Testis (tissue), 3 donors: ENCODE results near the gene NEMP2. TPM values are rescaled to one million over a fixed set of nuclear protein-coding genes. Genes with fewer than 3 reads are reported as not detected.
A peak's percentile ranks its signal among the peaks of the same experiment; 100 is the strongest.

Source experiments
- DNase-seq: peaks from one replicate; pipeline ENCODE4 v3.0.0-alpha.2; 2019
- H3K27ac ChIP-seq, 2 donors: fragments of 200-600 bp; sonication (generic); one replicate each; pipeline ENCODE4 v1.5.1; 2019
- H3K27me3 ChIP-seq: fragments of 200-600 bp; sonication (generic); one replicate; pipeline ENCODE4 v1.5.1; 2019
- H3K36me3 ChIP-seq: fragments of 200-600 bp; sonication (generic); one replicate; pipeline ENCODE4 v1.5.1; 2017; ENCODE audit warnings: low read depth; ENCODE audit errors: missing control alignments
- H3K4me1 ChIP-seq: fragments of 200-600 bp; sonication (generic); one replicate; pipeline ENCODE4 v1.5.1; 2019
- H3K4me3 ChIP-seq, 2 donors: fragments of 200-600 bp; sonication (generic); one replicate each; pipeline ENCODE4 v1.5.1; 2017 to 2019
- H3K9me3 ChIP-seq: fragments of 200-600 bp; sonication (generic); one replicate; pipeline ENCODE4 v1.5.1; 2017
- CTCF ChIP-seq, 3 experiments: fragments of 450-650 bp in 2 of 3; fragments of 200-600 bp in 1 of 3; sonication (generic) in 1 of 3; IDR thresholded peaks; one replicate each; pipeline ENCODE4 v1.5.1; 2016 to 2019; ENCODE audit warnings: antibody characterized with exemption in 3 of 3, mild to moderate bottlenecking in 2 of 3, moderate library complexity in 1 of 3
- POLR2A ChIP-seq: fragments of 450-650 bp; IDR thresholded peaks from one replicate; pipeline ENCODE4 v1.6.1; 2017; ENCODE audit warnings: antibody characterized with exemption, mild to moderate bottlenecking, moderate library complexity
- WGBS, 2 donors: methylation state at CpG; one replicate each; pipeline ENCODE4 v1.1.5; 2018; 5-methylcytosine and 5-hydroxymethylcytosine counted together
- intact Hi-C: fragments of 100-400 bp; cut with DNase I; formaldehyde crosslinking; loops from one replicate; pipeline ENCODE4 v1.15.1; 2023; ENCODE audit warnings: low total_unique reads
- polyA plus RNA-seq: library from polyadenylated mRNA; stranded (reverse); fragments of 350-450 nt; fragmentation: Illumina TruSeq; extraction: RNeasy Lipid Tissue Mini Kit (QIAGEN cat#74804); gene quantifications from one replicate; pipeline ENCODE4 v1.2.3, GENCODE V29; 2014; ENCODE audit warnings: low read depth, low replicate concordance; ENCODE audit not compliant: insufficient read depth
- total RNA-seq, 2 donors: library from RNA; depleted of rRNA; stranded (reverse); fragments of >200 nt; gene quantifications; one replicate each; pipeline ENCODE4 v1.2.3, GENCODE V29; 2016

Gene NEMP2
- total and polyA plus RNA-seq, 3 donors from 2014 or later, result 8.1 to 32.0 (median 16.8) TPM

- H3K4me1 ChIP-seq, result no peaks in the 10 kb centered on the region
- TF ChIP-seq CTCF (IDR thresholded peaks at IDR 0.05) (no peak), POLR2A (no peak)
- WGBS, 2 donors, result 92 to 98% methylated on average over 3 of the region's 3 CpGs
- intact Hi-C loops, result no loop called here
- H3K27ac ChIP-seq, result no peak overlapping the region
- H3K27me3 ChIP-seq, result no peaks in the 10 kb centered on the region
- no peak overlapping the region for H3K4me3 ChIP-seq
- no peak for DNase-seq
- no peaks in the 10 kb centered on the region for H3K36me3 ChIP-seq
- no peaks in the 10 kb centered on the region for H3K9me3 ChIP-seq
These were observed 15.6 kb upstream of the NEMP2 start for GRCh38 chr2:190550137-190550536.

- H3K9me3 ChIP-seq, result no peaks in the 10 kb centered on the region
- peak overlapping the region in 1 of 2 donors; percentile 75 for H3K27ac ChIP-seq
- TF ChIP-seq CTCF (IDR thresholded peaks at IDR 0.05) (no peak), POLR2A (no peak)
- no peak overlapping the region for H3K4me3 ChIP-seq
- no peaks in the 10 kb centered on the region for H3K27me3 ChIP-seq
- no peak for DNase-seq
- intact Hi-C loops, result no loop called here
- H3K36me3 ChIP-seq, result no peaks in the 10 kb centered on the region
- no peaks in the 10 kb centered on the region for H3K4me1 ChIP-seq
These were observed 13.4 kb upstream of the NEMP2 start for GRCh38 chr2:190547886-190548285.

GRCh38 chr2:190546734-190547133, 12.2 kb upstream of the NEMP2 start:
- Histone ChIP-seq H3K36me3 (no peaks in the 10 kb centered on the region), H3K9me3 (no peaks in the 10 kb centered on the region), H3K4me1 (no peaks in the 10 kb centered on the region), H3K4me3 (no peak overlapping the region), H3K27me3 (no peaks in the 10 kb centered on the region), H3K27ac (peak overlapping the region; percentile 22 to 75)
- intact Hi-C loops, result no loop called here
- 69 to 89% methylated on average over 3 of the region's 3 CpGs for WGBS, 2 donors
- DNase-seq, result no peak
- TF ChIP-seq POLR2A (no peak), CTCF (IDR thresholded peaks at IDR 0.05) (no peak)

GRCh38 chr2:190545555-190546385, 11.2 kb upstream of the NEMP2 start:
- intact Hi-C loops, result no loop called here
- Histone ChIP-seq H3K27me3 (no peaks in the 10 kb centered on the region), H3K27ac (peak overlapping the region; percentile 42 to 75), H3K36me3 (no peaks in the 10 kb centered on the region), H3K9me3 (no peaks in the 10 kb centered on the region), H3K4me1 (no peaks in the 10 kb centered on the region), H3K4me3 (no peak overlapping the region)
- WGBS, 2 donors, result 45 to 53% methylated on average over 5 of the region's 5 CpGs
- TF ChIP-seq POLR2A, result no peak
- no peak for TF ChIP-seq CTCF (IDR thresholded peaks at IDR 0.05)
- DNase-seq, result no peak

GRCh38 chr2:190545093-190545492, 10.6 kb upstream of the NEMP2 start:
- no peaks in the 10 kb centered on the region for H3K36me3 ChIP-seq
- H3K9me3 ChIP-seq, result no peaks in the 10 kb centered on the region
- DNase-seq, result no peak
- intact Hi-C loops, result no loop called here
- no peak overlapping the region for H3K4me3 ChIP-seq
- no peaks in the 10 kb centered on the region for H3K4me1 ChIP-seq
- peak overlapping the region; percentile 42 to 75 for H3K27ac ChIP-seq
- 42 to 47% methylated on average over 3 of the region's 3 CpGs for WGBS, 2 donors
- TF ChIP-seq POLR2A, result no peak
- no peak for TF ChIP-seq CTCF (IDR thresholded peaks at IDR 0.05)
- no peaks in the 10 kb centered on the region for H3K27me3 ChIP-seq
